HG03175 (cell line): ENCODE measurements around the gene BCL2.

Source experiments
- ATAC-seq: cut with Tn5 transposase; IDR thresholded peaks from one replicate; pipeline ENCODE4 v1.9.1; 2021; ENCODE audit warnings: mild to moderate bottlenecking, moderate library complexity; ENCODE audit not compliant: unreplicated experiment

Gene BCL2

GRCh38 chr18:63161761-63162195, 157.8 kb downstream of the BCL2 start:
- peak; percentile 70 for ATAC-seq

GRCh38 chr18:63161032-63161760, 158.4 kb downstream of the BCL2 start:
- peak; percentile 25 for ATAC-seq

GRCh38 chr18:63160172-63160995, 159.2 kb downstream of the BCL2 start:
- no peak for ATAC-seq

GRCh38 chr18:63159590-63159989, 160.0 kb downstream of the BCL2 start:
- no peak for ATAC-seq

- no peak for ATAC-seq
Observed at GRCh38 chr18:63158676-63159291, 160.8 kb downstream of the BCL2 start.

- ATAC-seq, result no peak
Observed at GRCh38 chr18:63158012-63158631, 161.4 kb downstream of the BCL2 start.

- ATAC-seq, result no peak
Observed at GRCh38 chr18:63157293-63158011, 162.1 kb downstream of the BCL2 start.

GRCh38 chr18:63155910-63156773, 163.4 kb downstream of the BCL2 start:
- no peak for ATAC-seq

- peak; percentile 69 for ATAC-seq
Observed at GRCh38 chr18:63155169-63155852, 164.3 kb downstream of the BCL2 start.

- ATAC-seq, result no peak
Observed at GRCh38 chr18:63154350-63155152, 165.0 kb downstream of the BCL2 start.

GRCh38 chr18:63152791-63153190, 166.8 kb downstream of the BCL2 start:
- no peak for ATAC-seq

- ATAC-seq, result no peak
Observed at GRCh38 chr18:63152096-63152495, 167.5 kb downstream of the BCL2 start.

GRCh38 chr18:63151539-63151938, 168.0 kb downstream of the BCL2 start:
- no peak for ATAC-seq

- no peak for ATAC-seq
Observed at GRCh38 chr18:63150942-63151421, 168.6 kb downstream of the BCL2 start.

- ATAC-seq, result no peak
Observed at GRCh38 chr18:63150326-63150725, 169.2 kb downstream of the BCL2 start.

- ATAC-seq, result no peak
Observed at GRCh38 chr18:63149302-63149587, 170.3 kb downstream of the BCL2 start.

- no peak for ATAC-seq
Observed at GRCh38 chr18:63148449-63149301, 170.9 kb downstream of the BCL2 start.
